UCSD-AML1 (cell line): ENCODE results near the gene TANGO6.

Experiments used
- DNase-seq: peaks from one replicate; lab custom pipeline; 2025; ENCODE audit not compliant: unreplicated experiment; lab: John Stamatoyannopoulos, UW

TANGO6 gene

GRCh38 chr16:68999114-68999513 lies 155.8 kb downstream of the TANGO6 start:
- no peak for DNase-seq

- no peak for DNase-seq
Measured at GRCh38 chr16:69003500-69003899, 160.2 kb downstream of the TANGO6 start.

GRCh38 chr16:69005641-69006355 lies 162.5 kb downstream of the TANGO6 start:
- DNase-seq, result no peak

- no peak for DNase-seq
Measured at GRCh38 chr16:69012906-69013305, 169.6 kb downstream of the TANGO6 start.

GRCh38 chr16:69013991-69014390 lies 170.7 kb downstream of the TANGO6 start:
- no peak for DNase-seq

- DNase-seq, result no peak
Measured at GRCh38 chr16:69014811-69015210, 171.5 kb downstream of the TANGO6 start.

GRCh38 chr16:69017036-69017783 lies 173.9 kb downstream of the TANGO6 start:
- DNase-seq, result no peak

GRCh38 chr16:69019811-69020210 lies 176.5 kb downstream of the TANGO6 start:
- no peak for DNase-seq

GRCh38 chr16:69029121-69029520 lies 185.8 kb downstream of the TANGO6 start:
- no peak for DNase-seq

GRCh38 chr16:69031877-69032301 lies 188.6 kb downstream of the TANGO6 start:
- no peak for DNase-seq

GRCh38 chr16:69033151-69033949 lies 190.0 kb downstream of the TANGO6 start:
- DNase-seq, result no peak

GRCh38 chr16:69035375-69035774 lies 192.0 kb downstream of the TANGO6 start:
- no peak for DNase-seq

- no peak for DNase-seq
Measured at GRCh38 chr16:69036399-69037091, 193.2 kb downstream of the TANGO6 start.

- DNase-seq, result no peak
Measured at GRCh38 chr16:69037373-69038160, 194.2 kb downstream of the TANGO6 start.

- DNase-seq, result no peak
Measured at GRCh38 chr16:69039333-69039941, 196.1 kb downstream of the TANGO6 start.

- no peak for DNase-seq
Measured at GRCh38 chr16:69040144-69040909, 197.0 kb downstream of the TANGO6 start.

GRCh38 chr16:69048328-69049120 lies 205.2 kb downstream of the TANGO6 start:
- DNase-seq, result no peak

GRCh38 chr16:69049146-69049545 lies 205.8 kb downstream of the TANGO6 start:
- DNase-seq, result no peak
